GM04504 (cell line): ENCODE results near the gene RFX3.

Experiments
- DNase-seq: peaks from one replicate; pipeline ENCODE4 v3.0.0-alpha.2; 2012; ENCODE audit warnings: low read depth

Gene RFX3

DNA sequence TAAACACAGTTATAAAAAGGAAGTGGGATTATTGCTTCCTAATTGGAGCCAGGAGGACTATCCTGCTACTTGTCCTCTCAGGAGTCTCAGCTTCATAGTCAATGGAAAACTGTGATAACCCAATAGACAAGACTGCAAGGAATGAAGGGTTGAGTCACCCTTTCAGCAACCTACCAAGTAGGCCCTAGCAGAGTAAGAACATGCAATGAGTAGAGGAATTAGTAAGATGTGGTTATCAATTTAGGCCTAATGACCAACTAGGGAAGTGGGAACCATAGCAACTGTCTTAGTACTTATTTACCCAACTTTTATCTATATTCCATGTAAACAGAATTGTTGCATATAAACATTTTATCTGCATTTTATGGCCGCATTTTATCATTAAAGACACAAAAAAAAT is 310.1 kb downstream of the RFX3 start:
- no peak for DNase-seq

DNA sequence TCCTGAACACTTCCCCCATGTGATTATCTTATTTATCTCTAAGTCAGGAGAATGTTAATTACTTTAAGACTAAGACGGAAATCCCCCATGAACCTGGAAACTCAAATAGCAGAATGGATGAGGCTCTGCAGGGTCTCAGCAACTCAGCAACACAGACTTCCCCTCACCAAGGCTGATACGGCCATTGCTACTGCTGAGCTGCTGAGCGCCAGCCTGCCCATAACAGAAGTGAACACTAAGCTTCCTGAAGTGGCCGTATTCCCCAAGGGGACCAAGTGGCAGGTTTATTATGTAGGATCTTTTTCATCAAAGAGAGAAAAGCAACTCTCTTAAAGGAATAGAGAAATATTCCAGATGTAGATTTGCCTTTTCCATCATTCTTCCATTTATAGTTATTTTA is 311.1 kb downstream of the RFX3 start:
- DNase-seq, result no peak

DNA sequence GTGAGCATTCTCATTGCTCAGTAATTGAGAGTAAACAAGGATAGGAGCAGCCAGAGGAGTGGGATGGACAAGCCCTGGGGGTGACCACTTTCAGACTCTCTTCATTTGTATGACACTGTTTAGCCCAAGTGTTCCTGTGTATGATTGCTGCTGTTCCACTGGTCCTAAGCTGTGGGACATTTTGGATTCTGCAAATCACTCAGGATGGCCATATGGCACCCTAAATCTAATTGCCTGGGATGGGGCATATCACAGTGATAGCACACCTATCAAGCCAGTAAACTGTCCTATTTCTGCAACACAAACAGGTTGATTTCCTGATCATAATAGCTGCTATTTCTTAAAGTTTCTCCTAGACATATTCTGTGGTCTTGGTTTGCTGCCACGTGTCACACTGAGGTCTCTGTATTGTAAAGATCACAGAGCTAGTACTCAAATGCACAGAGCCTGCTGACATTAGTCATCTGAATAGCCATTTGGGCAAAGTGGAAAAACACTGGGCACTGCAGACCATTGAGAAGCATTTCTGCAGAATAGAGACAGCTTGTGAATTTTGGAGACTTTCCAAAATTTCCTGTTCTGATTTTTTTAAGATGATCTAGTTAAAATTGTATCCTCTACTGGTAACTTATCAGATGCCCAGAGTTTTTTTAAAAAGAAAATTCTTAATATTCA is 320.2 kb downstream of the RFX3 start:
- no peak for DNase-seq

DNA sequence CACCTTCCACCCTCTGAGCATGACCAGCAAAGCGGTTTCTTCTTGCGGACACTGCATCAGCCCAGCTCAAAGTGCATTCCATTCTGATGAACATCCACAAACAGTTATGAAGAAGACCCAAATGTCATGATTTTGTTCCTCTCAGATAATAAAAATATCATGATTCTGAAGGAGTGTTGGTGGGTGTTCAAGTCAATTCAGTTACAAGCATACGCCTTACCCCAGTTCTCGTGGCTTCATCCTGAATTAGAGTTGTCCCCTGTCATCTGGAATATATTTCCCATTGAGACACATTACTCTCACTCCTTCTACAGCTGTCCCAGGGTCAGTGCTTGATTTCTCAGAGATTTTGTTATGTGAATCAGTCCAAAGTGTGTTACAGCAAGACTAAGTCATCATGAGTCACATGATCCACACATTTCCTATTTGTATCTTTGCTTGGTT is 325.4 kb downstream of the RFX3 start:
- peak; percentile 71 for DNase-seq

DNA sequence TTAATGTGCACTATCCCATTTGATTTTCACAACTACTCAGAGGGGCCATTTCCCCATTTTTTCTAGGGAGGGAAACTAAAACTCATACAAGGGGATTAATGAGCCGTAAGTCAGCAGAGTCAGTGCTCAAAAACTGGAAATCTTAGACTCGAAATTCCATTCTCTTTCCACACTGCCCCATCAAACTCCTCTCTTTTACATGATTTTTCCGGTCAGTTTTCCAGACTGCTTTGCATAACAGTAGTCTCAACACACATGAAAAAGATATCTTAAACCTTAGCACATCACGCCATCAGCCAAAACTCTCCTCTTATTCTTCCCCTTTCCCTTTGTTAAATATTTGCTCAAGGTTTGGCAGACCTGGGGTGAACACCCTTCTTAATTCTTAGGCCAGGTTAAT is 332.0 kb downstream of the RFX3 start:
- no peak for DNase-seq

DNA sequence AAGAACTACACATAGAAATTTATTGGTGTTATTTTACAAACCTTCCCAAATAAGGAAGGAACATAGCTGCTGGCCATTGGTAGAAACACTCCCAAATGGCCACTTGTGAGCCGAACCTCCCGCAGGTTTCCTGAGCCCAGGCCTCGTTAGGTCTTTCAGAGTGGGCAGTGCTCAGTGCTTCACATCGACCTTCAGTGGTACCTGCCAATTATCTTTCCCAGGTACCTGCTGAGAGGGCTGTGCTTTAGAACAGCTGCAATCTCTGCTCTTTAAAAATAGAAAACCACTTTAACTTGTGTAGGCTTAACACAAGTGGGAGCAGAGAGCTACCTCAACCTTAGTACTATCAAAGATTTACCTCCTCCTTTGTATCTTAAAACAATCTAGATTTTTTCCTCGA is 334.1 kb downstream of the RFX3 start:
- no peak for DNase-seq

DNA sequence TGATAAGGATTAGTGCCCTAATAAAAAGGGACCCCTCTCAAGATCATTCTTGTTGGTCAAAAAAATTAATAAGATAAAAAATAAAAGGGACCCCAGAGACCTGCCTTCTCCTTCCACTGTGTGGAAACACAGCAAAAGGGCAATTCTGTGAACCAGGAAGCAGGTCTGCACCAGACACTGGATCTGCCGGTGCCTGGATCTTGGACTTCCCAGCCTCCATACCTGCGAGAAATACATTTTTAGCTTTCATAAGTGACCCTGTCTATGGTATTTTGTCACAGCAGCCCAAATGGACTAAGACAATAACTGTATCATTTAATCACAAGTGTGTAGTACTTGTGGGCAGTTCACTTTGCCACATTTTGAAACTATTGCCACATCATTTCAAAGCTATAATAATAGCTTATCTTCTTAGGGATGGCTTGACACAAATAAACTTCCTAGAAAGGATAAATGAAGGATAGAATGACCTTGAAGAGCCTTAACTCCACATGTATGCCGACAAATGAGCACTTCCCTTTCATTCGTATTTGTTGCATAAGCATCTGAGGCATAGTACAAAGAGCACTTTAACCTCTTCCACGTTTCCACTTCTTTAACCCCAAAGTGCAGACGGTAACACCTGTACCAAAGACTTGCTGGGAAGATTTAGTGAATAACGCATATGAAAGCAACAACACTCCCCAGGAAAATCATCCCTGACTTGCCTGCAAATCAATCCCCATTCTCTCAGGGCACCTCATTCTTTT is 336.5 kb downstream of the RFX3 start:
- no peak for DNase-seq

DNA sequence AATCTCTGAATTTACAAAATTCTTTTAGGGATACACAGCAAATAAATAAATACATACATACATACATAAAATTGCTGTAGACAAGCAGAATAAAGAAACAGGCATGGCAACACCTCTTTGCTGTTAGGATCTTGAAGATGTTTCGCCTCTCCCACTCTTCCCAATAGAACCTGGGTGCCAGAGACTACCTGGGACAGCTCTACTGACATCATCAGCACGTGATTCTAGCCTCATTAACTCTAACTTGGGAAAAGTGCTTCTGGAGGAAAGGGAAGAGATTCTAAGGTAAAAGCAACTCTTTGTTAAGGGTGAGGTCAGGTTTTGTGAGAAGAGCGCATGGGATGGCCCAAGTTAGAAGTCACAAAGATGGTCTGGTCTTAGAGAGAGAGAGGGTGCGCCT is 339.1 kb downstream of the RFX3 start:
- DNase-seq, result no peak

DNA sequence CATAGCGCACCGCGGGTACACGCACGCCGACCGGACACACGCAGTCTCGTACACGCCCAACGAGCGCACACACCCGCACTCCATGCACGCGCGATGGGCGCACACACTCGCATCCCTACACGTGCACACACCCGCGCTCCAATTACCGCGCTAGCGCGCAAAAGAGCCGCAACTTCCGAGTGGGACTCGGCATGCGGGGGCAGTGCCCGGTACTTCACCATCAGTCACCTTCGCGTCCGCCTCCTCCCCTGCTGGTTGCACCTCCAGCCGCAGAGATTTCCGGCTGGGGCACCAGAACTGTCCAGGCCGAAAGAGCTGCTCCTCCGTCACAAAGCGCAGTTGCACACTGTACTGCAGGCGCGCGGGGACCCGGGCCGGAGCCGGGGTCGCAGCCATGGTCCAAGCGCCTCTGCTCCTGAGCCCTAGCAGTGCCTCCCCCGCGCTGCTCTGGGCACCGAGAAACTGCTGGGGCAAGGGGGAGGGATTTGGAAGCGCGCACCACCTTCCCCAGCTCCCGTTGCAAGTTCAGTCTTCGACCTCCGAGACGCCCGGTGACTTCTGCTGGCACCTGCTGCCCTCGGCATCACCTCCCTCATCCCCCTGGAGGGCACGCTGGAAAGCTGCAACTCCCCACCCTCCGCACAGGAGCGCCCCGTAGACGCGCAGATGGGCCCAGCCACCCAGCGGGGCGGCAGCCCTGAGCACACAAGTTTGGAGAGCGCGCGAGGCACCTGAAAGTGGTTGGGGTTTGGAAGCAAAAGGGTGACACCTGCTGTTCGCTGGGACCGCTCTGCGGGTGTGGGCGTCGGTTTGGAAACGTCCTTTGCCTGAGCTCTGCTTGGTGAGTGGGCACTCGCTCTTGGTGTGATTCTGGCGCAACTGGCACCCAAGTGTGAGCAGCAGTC is 344.5 kb downstream of the RFX3 start:
- no peak for DNase-seq

DNA sequence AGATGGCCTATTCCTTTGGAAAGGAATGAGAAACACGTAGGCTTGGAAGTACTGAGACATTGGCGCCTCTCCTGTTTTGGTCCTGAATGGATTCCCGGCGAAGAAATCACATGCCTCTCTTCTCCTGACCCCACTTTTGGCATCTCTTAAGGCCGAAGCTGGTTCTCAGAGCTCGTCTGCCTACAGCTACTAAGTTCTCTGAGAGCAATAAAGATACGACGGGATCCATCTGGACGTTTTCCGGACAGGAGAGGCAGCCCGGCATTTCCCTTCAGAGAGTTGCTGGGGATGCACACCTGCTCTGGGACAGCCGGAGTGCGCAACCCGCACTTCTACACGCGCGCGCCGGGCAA is 345.1 kb downstream of the RFX3 start:
- DNase-seq, result no peak

DNA sequence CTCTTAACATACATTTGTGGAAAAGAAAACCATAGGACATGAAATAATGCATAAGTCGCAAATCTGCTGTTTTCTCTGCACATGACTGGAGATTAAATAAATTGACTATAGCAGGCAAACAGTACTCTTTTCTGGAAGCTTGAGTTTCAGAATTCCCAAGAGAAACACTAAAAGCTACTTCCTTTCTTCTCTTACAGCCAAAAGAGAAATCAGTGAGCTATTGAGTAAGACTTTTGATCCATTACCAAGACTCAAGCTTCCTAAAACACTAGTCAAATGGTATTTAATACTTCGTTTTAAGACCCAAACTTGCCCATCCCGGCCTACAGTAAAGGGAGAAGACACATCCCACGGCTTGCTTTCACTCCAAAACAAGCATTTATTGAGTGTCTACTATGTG is 346.1 kb downstream of the RFX3 start:
- DNase-seq, result no peak

DNA sequence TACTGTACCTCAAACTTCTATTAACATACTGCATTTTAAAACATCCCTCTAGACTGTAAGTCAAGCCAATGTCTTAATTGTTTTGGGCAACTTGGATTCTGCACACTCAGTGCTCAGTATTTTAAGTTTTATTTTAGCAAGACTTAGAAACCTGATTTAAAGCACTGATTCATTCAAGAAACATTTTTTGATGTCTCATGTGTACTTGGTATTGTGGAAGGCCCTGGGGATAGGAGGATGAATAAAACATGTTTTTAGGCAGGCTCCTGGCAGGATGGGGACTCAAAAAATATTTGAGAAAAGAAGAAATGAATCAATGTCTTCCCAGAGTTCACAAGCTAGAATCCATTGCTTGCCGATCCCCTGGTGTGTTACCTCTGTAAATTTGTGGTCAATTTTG is 347.9 kb downstream of the RFX3 start:
- DNase-seq, result peak; percentile 32

DNA sequence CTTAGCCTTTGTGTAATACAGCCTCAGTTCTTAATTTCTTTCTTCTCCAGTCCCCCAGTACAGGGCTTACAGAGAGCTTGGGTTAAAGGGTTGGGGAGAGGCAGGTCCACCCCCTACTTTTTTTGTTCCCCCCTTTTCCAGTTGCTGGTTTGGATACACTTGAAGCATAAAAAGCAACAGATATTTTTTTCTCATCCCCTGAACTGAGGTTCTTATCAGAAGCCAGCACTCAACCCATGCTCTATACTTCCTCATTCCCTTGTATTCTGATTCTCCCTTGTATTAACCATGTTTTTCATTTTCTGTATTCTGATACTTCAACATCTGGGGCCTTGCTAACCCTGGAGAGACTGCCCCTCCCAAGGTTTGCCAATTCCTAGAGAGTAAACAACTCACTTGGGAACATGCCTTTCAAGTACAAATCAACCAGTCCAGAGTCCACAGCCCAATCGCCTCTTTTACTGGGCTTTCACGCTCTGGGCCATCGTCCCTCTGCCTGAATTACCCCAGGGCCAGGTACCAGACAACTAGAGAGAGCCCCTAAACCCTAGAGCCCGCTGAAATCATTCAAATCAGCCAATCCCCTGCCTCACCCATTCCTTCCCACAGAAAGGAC is 348.5 kb downstream of the RFX3 start:
- no peak for DNase-seq

DNA sequence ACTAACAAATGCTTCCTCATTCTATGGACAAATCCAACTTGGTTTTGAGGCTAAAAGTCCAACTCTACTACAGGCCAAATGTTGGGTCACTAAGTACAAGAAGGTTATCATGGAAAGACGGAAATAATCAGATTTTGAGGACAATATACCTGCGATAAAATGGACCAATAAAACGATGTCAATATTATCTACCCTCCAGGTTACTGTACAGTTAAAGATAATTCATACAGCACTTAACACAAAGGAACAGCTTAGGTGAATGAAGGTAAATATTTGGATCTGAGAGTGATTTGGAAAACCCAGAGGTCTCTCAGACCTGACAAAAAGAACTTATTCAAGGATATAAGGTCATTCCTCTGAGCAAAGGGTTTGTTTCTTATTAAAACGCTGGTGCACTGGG is 352.4 kb downstream of the RFX3 start:
- no peak for DNase-seq

DNA sequence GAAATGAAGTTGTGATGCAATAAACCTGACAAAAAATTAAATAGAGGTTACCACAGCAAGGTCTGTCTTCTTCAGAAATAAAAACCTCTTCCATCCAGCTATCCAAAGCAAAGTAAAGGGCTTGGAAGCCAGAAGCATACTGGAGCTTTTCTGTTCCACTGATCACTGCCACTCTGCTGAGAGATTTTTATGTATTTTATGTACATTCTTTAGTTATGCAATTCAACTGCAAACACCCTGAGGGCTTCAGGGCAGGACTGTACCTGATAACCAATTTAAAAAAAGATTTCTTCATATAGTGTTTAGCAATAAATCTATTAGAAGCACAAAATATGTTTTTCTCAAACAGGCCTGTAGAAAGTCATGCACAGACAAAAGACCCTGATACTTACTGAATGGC is 355.0 kb downstream of the RFX3 start:
- DNase-seq, result no peak
